ENCODE results near the gene SEMA6B. TPM values are rescaled to one million over a fixed set of nuclear protein-coding genes. Genes with fewer than 3 reads are reported as not detected.

Gene SEMA6B
- total and polyA plus RNA-seq, 4 experiments from 2014 or later = 2.4 to 2.7 TPM; not detected in 2

DNA sequence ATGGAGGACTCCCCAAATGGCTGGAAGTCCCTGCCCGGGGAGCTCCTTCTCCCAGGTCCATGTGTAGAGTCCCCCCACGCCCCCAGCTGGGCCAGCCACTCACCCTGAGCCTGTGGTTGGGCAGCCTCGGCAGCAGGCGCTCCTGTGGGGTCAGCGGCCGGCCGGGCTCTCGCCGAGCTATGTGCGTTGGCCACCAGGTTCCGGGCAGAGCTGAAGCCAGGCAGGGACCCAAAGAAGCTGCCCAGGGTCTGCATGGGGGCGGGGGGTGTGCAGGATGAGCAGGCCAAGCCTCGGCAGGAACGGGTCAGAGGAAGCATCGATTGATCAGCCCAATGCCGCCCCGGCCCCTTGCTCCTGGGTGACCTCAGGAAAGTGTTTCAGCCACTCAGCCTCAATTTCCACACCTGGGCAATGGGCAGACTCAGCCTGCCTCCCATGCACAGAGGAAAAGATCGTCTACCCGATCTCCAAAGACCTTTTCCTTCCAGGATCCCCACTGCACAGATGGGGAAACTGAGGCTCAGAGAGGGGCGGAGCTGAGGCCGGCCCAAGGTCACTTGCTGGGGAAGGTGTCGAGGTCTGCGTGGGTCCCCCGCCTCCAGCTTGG, 41.9 kb downstream of the SEMA6B start:
- H3K4me1 Mint-ChIP-seq = no peaks in the 10 kb centered on the region
- Histone ChIP-seq H3K36me3 (ENCODE audit: insufficient read depth, low read length) (no peaks in the 10 kb centered on the region), H3K4me1 (ENCODE audit: insufficient read depth, low read length) (no peaks in the 10 kb centered on the region), H3K4me3 (ENCODE audit: low read length in 2 of 2) (no peak overlapping the region), H3K9me3 (ENCODE audit: control insufficient read depth in 1 of 2, low read length in 2 of 2) (no peaks in the 10 kb centered on the region), H3K27me3 (ENCODE audit: insufficient read depth, low read length) (no peaks in the 10 kb centered on the region), H3K27ac (ENCODE audit: low read depth, low read length) (no peak overlapping the region)
- intact Hi-C loops (cut with micrococcal nuclease) = no loop called here
- H3K9me3 Mint-ChIP-seq = peaks cover 0 to 2% (median 0%) of the 10 kb centered on the region in 8 donors
- no peak overlapping the region for H3K27ac Mint-ChIP-seq
- no peak overlapping the region for H3K4me3 Mint-ChIP-seq
- DNase-seq = no peak
- CTCF ChIA-PET (ENCODE audit: partially characterized antibody) = no interaction called here
- POLR2A ChIA-PET (ENCODE audit: partially characterized antibody) = no interaction called here
- peaks cover 6 to 7% of the 10 kb centered on the region in 2 donors for H3K27me3 Mint-ChIP-seq
- no peaks in the 10 kb centered on the region for H3K36me3 Mint-ChIP-seq

DNA sequence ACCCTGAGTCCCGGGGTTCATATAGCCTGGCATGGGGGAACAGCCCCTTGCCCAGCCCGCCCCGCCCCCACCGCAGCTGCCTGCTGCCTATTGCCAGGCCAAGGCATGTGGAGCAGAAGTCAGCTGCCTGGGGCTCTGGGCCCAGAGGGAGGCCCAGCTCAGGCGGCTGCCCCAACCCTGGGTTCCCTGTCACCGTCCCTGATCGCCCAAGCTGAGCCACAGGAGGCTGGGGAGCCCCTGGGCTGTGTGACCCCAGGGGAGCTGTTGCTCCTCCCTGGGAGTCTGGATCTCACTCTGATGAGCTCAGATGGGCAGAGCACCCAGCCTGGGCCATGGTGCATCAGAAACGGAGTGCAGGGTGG, 42.6 kb downstream of the SEMA6B start:
- Mint-ChIP-seq H3K9me3 (peaks cover 0 to 2% (median 0%) of the 10 kb centered on the region in 8 donors), H3K4me3 (no peak overlapping the region)
- DNase-seq = no peak

DNA sequence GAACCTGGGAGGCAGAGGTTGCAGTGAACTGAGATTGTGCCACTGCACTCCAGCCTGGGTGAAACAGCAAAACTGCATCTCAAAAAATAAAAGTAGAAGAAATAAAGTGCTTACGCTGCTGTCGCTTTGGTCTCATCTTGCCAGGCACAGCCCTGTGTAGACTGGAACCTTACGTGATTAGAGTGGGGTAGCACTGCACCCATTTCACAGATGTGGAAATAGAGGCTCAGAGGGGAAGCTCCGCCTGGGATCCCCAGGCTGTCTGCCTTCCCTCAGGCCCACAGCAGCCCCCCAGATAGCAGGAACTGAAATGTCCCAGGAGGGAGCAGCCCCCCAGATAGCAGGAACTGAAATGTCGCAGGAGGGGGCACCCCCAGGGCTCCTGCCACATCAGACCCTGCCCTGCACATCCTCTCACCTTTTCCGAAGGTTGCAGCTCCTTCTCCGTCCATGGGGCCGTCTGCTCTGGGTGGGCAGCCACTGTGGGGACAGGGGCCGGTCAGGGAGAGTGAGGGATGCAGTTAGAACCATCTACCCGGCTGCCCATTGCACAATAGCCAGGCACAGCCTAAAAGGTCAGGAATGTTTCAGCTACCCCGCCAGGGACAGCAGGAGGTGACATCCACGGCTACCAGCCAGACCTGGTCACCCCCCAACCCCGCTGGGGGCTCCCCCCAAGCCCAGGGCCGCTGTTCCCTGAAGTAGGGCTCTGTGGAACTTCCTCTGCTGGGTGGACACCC, 43.1 kb downstream of the SEMA6B start:
- Histone ChIP-seq H3K27me3 (ENCODE audit: insufficient read depth, low read length) (no peaks in the 10 kb centered on the region), H3K4me1 (ENCODE audit: insufficient read depth, low read length) (no peaks in the 10 kb centered on the region), H3K4me3 (ENCODE audit: low read length in 2 of 2) (no peak overlapping the region), H3K9me3 (ENCODE audit: control insufficient read depth in 1 of 2, low read length in 2 of 2) (no peaks in the 10 kb centered on the region), H3K27ac (ENCODE audit: low read depth, low read length) (no peak overlapping the region), H3K36me3 (ENCODE audit: insufficient read depth, low read length) (no peaks in the 10 kb centered on the region)
- H3K27me3 Mint-ChIP-seq = peaks cover 4 to 6% of the 10 kb centered on the region in 2 donors
- no peak overlapping the region for H3K27ac Mint-ChIP-seq
- POLR2A ChIA-PET (ENCODE audit: partially characterized antibody) = no interaction called here
- no peak overlapping the region for H3K4me3 Mint-ChIP-seq
- no peaks in the 10 kb centered on the region for H3K4me1 Mint-ChIP-seq
- no peaks in the 10 kb centered on the region for H3K9me3 Mint-ChIP-seq
- CTCF ChIA-PET (ENCODE audit: partially characterized antibody) = interaction anchor here (0.6 kb wide), 1 partner anchor 1268 kb away, joined by 3 read pairs; no protein-coding TSS in a partner anchor
- DNase-seq = no peak
- no peaks in the 10 kb centered on the region for H3K36me3 Mint-ChIP-seq
- intact Hi-C loops (cut with micrococcal nuclease) = no loop called here

More for the DNA sequence above, 42.6 kb downstream of the SEMA6B start:
- Mint-ChIP-seq H3K4me1 (no peaks in the 10 kb centered on the region), H3K27me3 (peaks cover 6 to 7% of the 10 kb centered on the region in 2 donors), H3K27ac (no peak overlapping the region), H3K36me3 (no peaks in the 10 kb centered on the region)
- POLR2A ChIA-PET (ENCODE audit: partially characterized antibody) = no interaction called here
- Histone ChIP-seq H3K36me3 (ENCODE audit: insufficient read depth, low read length) (no peaks in the 10 kb centered on the region), H3K27me3 (ENCODE audit: insufficient read depth, low read length) (no peaks in the 10 kb centered on the region), H3K4me1 (ENCODE audit: insufficient read depth, low read length) (no peaks in the 10 kb centered on the region), H3K27ac (ENCODE audit: low read depth, low read length) (no peak overlapping the region), H3K4me3 (ENCODE audit: low read length in 2 of 2) (no peak overlapping the region), H3K9me3 (ENCODE audit: control insufficient read depth in 1 of 2, low read length in 2 of 2) (no peaks in the 10 kb centered on the region)
- intact Hi-C loops (cut with micrococcal nuclease) = no loop called here
- CTCF ChIA-PET (ENCODE audit: partially characterized antibody) = no interaction called here

- Histone ChIP-seq H3K4me1 (ENCODE audit: insufficient read depth, low read length) (no peaks in the 10 kb centered on the region), H3K36me3 (ENCODE audit: insufficient read depth, low read length) (no peaks in the 10 kb centered on the region), H3K4me3 (ENCODE audit: low read length in 2 of 2) (no peak overlapping the region), H3K9me3 (ENCODE audit: control insufficient read depth in 1 of 2, low read length in 2 of 2) (no peaks in the 10 kb centered on the region), H3K27me3 (ENCODE audit: insufficient read depth, low read length) (no peaks in the 10 kb centered on the region), H3K27ac (ENCODE audit: low read depth, low read length) (no peak overlapping the region)
- H3K27me3 Mint-ChIP-seq = peaks cover 0 to 4% of the 10 kb centered on the region in 2 donors
- no peaks in the 10 kb centered on the region for H3K4me1 Mint-ChIP-seq
- no peak overlapping the region for H3K27ac Mint-ChIP-seq
- no peak overlapping the region for H3K4me3 Mint-ChIP-seq
- H3K36me3 Mint-ChIP-seq = no peaks in the 10 kb centered on the region
- no peaks in the 10 kb centered on the region for H3K9me3 Mint-ChIP-seq
- ChIA-PET CTCF (ENCODE audit: partially characterized antibody) (no interaction called here), POLR2A (ENCODE audit: partially characterized antibody) (no interaction called here)
- no peak for DNase-seq
- intact Hi-C loops (cut with micrococcal nuclease) = no loop called here
Measured at GRCh38 chr19:4515732-4516131, 43.8 kb downstream of the SEMA6B start.

DNA sequence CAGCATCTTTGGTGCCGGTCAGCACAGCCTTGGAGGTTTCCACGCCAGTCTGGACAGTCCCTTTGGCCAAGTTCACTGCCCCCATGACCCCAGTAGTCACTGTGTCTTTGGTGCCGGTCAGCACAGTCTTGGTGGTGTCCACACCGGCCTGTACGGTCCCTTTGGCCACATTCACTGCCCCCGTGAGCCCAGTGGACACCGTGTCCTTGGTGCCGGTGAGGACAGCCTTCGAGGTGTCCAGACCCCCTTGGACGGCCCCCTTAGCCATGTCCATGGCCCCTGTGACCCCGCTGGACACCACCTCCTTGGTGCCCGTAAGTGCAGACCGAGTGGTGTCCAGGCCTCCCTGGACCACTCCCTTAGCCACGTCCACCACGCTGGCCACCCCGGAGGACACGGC, 46.2 kb downstream of the SEMA6B start:
- Mint-ChIP-seq H3K27ac (no peak overlapping the region), H3K9me3 (no peaks in the 10 kb centered on the region), H3K27me3 (no peaks in the 10 kb centered on the region), H3K36me3 (no peaks in the 10 kb centered on the region), H3K4me1 (no peaks in the 10 kb centered on the region), H3K4me3 (no peak overlapping the region)
- Histone ChIP-seq H3K4me1 (ENCODE audit: insufficient read depth, low read length) (no peaks in the 10 kb centered on the region), H3K4me3 (ENCODE audit: low read length in 2 of 2) (no peak overlapping the region), H3K36me3 (ENCODE audit: insufficient read depth, low read length) (no peaks in the 10 kb centered on the region), H3K27me3 (ENCODE audit: insufficient read depth, low read length) (no peaks in the 10 kb centered on the region), H3K9me3 (ENCODE audit: control insufficient read depth in 1 of 2, low read length in 2 of 2) (no peaks in the 10 kb centered on the region), H3K27ac (ENCODE audit: low read depth, low read length) (no peak overlapping the region)
- ChIA-PET POLR2A (ENCODE audit: partially characterized antibody) (no interaction called here), CTCF (ENCODE audit: partially characterized antibody) (interaction anchor here (1.0 kb wide), 1 partner anchor 12 kb away, joined by 3 read pairs; no protein-coding TSS in a partner anchor)
- intact Hi-C loops (cut with micrococcal nuclease) = no loop called here
- DNase-seq = no peak

DNA sequence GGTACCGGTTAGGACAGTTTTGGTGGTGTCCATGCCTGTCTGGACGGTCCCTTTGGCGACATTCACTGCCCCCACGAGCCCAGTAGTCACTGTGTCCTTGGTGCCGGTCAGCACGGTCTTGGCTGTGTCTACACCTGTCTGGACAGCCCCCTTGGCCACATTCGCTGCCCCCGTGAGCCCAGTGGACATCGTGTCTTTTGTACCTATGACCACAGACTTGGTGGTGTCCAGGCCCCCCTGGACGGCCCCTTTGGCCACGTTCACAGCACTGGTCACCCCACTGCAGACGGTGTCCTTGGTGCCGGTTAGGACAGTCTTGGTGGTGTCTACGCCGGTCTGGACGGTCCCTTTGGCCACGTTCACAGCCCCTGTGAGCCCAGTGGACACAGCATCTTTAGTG, 47.4 kb downstream of the SEMA6B start:
- Mint-ChIP-seq H3K27me3 (no peaks in the 10 kb centered on the region), H3K4me1 (no peaks in the 10 kb centered on the region), H3K36me3 (no peaks in the 10 kb centered on the region), H3K9me3 (peaks cover 0 to 2% (median 0%) of the 10 kb centered on the region in 8 donors), H3K27ac (no peak overlapping the region), H3K4me3 (no peak overlapping the region)
- H3K27ac ChIP-seq (ENCODE audit: low read depth, low read length) = no peak overlapping the region
- no peaks in the 10 kb centered on the region for H3K27me3 ChIP-seq (ENCODE audit: insufficient read depth, low read length)
- no peaks in the 10 kb centered on the region for H3K36me3 ChIP-seq (ENCODE audit: insufficient read depth, low read length)
- no peaks in the 10 kb centered on the region for H3K4me1 ChIP-seq (ENCODE audit: insufficient read depth, low read length)
- H3K9me3 ChIP-seq (ENCODE audit: control insufficient read depth in 1 of 2, low read length in 2 of 2) = no peaks in the 10 kb centered on the region
- H3K4me3 ChIP-seq (ENCODE audit: low read length in 2 of 2) = no peak overlapping the region
- CTCF ChIA-PET (ENCODE audit: partially characterized antibody) = no interaction called here
- POLR2A ChIA-PET (ENCODE audit: partially characterized antibody) = no interaction called here
- DNase-seq = no peak
- intact Hi-C loops (cut with micrococcal nuclease) = no loop called here

DNA sequence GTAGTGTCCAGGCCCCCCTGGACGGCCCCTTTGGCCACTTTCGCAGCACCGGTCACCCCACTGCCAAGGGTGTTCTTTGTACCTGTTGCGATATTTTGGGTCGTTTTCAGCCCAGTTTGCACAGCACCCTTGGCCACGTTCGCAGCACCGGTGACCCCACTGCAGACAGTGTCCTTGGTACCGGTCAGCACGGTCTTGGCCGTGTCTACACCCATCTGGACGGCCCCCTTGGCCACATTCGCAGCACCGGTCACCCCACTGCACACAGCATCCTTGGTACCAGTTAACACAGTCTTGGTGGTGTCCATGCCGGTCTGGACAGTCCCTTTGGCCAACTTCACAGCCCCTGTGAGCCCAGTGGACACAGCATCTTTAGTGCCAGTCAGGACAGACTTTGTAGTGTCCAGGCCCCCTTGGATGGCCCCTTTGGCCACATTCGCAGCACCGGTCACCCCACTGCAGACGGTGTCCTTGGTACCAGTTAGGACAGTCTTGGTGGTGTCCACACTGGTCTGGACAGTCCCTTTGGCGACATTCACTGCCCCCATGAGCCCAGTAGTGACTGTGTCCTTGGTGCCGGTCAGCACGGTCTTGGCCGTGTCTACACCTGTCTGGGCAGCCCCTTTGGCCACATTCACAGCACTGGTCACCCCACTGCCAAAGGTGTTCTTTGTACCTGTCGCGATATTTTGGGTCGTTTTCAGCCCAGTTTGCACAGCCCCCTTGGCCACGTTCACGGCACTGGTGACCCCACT, 48.0 kb downstream of the SEMA6B start:
- H3K4me1 Mint-ChIP-seq = no peaks in the 10 kb centered on the region
- intact Hi-C loops (cut with micrococcal nuclease) = no loop called here
- Histone ChIP-seq H3K4me1 (ENCODE audit: insufficient read depth, low read length) (no peaks in the 10 kb centered on the region), H3K9me3 (ENCODE audit: control insufficient read depth in 1 of 2, low read length in 2 of 2) (no peaks in the 10 kb centered on the region), H3K4me3 (ENCODE audit: low read length in 2 of 2) (no peak overlapping the region), H3K27ac (ENCODE audit: low read depth, low read length) (no peak overlapping the region), H3K27me3 (ENCODE audit: insufficient read depth, low read length) (no peaks in the 10 kb centered on the region), H3K36me3 (ENCODE audit: insufficient read depth, low read length) (no peaks in the 10 kb centered on the region)
- H3K4me3 Mint-ChIP-seq = no peak overlapping the region
- peaks cover 0 to 2% (median 0%) of the 10 kb centered on the region in 8 donors for H3K9me3 Mint-ChIP-seq
- no peak for DNase-seq
- ChIA-PET CTCF (ENCODE audit: partially characterized antibody) (no interaction called here), POLR2A (ENCODE audit: partially characterized antibody) (no interaction called here)
- H3K27ac Mint-ChIP-seq = no peak overlapping the region
- H3K36me3 Mint-ChIP-seq = no peaks in the 10 kb centered on the region
- no peaks in the 10 kb centered on the region for H3K27me3 Mint-ChIP-seq
